ENCODE measurements around the gene TOMT.
"Not testable (repeated sequence)": the region's sequence is repeated elsewhere in the genome, so short reads cannot be mapped to it uniquely, and the experiment has no call there.

The TOMT gene

GRCh38 chr11:72127923-72128322, 22.2 kb downstream of the TOMT start:
- no peak for DNase-seq

GRCh38 chr11:72129381-72129780, 23.7 kb downstream of the TOMT start:
- DNase-seq, result no peak

GRCh38 chr11:72132646-72133045, 26.9 kb downstream of the TOMT start:
- peak in 3 of 4 experiments; percentile 20 to 81 (median 70) for DNase-seq

GRCh38 chr11:72135473-72135872, 29.7 kb downstream of the TOMT start, which contains the start of gene FOLR3:
TSS of gene FOLR3 (plus strand) at chr11:72135725. CDS start at chr11:72135953, 228 bp downstream.
- peak; percentile 47 to 69 (median 66) for DNase-seq

DNA sequence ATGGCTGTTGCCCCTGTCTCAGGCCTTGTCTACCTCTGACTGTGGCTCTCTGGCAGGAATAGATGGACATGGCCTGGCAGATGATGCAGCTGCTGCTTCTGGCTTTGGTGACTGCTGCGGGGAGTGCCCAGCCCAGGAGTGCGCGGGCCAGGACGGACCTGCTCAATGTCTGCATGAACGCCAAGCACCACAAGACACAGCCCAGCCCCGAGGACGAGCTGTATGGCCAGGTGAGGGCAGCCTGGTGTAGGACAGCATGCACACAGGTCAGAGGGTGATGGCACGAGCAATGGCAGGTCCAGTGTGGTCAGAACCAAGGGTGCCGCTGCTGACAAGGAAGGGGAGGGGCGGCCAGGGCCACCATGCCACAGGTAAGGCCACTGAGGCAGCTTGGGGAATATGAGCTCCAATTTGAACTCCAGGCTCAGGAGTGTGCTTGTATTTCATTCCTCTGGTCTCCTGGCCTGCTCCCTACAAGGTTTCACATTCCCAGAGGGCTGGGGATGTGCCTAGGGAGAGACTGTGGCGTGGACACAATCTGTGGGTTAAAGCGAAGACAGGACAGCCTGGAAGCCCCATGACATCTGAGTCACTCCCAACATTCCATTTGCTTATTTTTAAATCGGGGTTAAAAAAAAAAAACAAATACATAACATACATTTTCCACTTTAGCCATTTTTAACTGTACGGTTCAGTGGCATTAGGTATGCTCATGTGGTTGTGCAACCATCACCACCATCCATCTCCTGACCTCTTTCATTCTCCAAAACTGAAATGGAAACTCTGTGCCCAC, 30.4 kb downstream of the TOMT start:
- no peak for DNase-seq

- DNase-seq, result peak in 1 of 4 experiments; percentile 14
Measured at GRCh38 chr11:72136684-72137262, 31.0 kb downstream of the TOMT start.

- DNase-seq, result no peak
Measured at GRCh38 chr11:72138821-72139390, 33.2 kb downstream of the TOMT start.

DNA sequence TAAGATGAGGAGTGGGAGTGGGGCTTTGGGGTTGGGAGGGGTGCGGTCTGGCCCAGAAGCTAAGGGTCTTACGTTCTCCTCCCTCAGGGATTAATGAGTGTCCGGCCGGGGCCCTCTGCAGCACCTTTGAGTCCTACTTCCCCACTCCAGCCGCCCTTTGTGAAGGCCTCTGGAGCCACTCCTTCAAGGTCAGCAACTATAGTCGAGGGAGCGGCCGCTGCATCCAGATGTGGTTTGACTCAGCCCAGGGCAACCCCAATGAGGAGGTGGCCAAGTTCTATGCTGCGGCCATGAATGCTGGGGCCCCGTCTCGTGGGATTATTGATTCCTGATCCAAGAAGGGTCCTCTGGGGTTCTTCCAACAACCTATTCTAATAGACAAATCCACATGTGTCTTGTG, 33.8 kb downstream of the TOMT start:
- no peak for DNase-seq

DNA sequence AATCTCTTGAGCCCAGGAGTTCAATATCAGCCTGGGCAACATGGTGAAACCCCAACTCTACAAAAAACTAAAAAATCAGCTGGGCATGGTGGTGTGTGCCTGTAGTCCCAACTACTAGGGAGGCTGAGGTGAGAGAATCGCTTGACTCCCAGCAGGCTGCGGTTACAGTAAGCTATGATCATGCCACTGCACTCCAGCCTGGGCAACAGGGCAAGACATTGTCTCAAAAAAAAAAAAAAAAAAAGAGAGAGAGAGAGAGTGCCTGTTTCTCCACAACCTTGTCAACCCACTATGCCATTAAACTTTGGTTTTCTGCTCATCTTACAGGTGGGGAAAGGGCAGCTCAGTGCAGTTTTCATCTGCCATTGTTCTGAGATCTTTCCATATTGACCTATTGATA, 34.9 kb downstream of the TOMT start:
- DNase-seq, result no peak

DNA sequence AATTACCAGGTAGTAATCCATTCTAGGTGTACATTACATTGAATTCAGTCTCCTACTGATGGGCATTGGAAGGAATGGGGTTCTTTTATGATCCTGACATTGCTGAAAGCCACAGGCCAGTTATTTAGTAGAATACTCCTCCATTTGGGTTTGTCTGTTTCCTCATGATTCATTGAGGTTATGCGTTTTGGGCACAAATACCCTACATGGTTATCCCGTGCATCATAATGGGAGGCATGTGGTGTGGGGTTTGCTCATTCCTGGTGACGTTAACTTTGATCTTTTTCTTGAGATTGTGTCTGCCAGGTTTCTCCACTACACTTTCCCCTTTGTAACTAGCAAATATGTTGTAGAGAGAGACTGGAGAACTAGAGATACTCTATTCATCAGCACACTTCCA, 35.3 kb downstream of the TOMT start:
- no peak for DNase-seq

GRCh38 chr11:72142086-72142485, 36.4 kb downstream of the TOMT start:
- DNase-seq, result not testable (repeated sequence)

DNA sequence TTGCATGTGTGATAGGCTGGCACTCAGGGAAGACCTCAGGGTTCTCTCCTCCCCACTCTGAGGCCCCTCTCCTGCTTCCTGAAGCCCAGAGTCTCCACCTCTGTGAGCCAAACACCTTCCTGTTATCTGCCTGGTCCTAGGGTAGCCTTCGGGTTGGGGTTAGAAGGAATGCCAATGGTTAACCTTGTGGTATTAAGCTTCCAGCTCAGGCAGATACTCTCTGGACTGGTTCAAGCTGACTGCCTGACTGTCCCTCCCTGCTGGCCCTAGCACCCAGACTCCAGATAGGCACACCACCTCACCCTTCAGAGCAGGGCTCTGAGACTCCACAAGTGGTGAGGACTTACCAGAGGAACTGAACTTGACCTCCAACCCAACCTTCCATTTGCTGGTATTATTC, 36.8 kb downstream of the TOMT start:
- not testable (repeated sequence) for DNase-seq

DNA sequence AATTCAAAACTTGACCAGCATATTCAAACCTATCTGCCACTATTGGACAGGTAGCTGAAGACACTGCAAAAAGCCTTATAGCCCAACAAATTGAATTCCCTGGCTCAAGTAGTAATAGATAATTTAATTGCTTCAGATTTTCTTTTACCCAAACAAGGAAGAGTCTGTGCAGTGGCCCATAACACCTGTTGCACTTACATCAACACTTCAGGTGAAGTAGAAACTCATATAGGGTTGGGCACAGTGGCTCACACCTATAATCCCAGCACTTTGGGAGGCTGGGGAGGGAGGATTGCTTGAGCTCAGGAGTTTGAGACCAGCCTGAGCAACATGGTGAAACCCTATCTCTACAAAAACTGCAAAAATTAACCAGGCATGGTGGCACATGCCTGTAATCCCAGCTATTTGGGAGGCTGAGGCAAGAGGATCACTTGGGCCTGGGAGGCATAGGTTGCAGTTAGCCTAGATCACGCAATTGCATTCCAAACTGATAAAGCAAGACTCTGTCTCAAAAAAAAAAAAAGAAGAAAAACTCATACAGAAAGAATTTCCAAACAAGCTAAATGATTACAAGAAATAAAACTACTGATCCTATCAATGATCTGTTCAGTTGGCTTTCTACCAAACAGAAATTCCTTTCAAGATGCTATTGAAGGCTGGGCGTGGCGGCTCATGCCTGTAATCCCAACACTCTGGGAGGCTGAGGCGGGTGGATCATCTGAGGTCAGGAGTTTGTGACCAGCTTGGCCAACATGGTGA, 39.3 kb downstream of the TOMT start:
- no peak for DNase-seq

DNA sequence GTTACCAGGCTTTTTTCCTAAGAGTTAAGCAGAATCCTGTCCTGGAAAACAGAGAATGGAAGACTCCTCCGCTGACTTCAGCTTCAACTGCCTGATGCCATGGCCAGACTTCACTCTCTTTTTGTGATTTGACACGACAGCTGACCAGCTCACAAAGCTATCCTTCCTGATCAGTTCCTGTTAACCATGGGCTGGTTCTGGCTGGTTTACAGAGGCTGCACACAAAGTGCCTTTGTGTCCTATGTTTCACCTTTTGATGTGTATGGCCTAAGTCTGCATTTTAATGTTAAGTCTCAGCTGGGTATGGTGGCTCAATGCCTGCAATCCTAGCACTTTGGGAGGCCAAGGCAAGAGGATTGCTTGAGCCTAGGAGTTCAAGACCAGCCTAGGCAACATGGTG, 40.9 kb downstream of the TOMT start:
- DNase-seq, result no peak

DNA sequence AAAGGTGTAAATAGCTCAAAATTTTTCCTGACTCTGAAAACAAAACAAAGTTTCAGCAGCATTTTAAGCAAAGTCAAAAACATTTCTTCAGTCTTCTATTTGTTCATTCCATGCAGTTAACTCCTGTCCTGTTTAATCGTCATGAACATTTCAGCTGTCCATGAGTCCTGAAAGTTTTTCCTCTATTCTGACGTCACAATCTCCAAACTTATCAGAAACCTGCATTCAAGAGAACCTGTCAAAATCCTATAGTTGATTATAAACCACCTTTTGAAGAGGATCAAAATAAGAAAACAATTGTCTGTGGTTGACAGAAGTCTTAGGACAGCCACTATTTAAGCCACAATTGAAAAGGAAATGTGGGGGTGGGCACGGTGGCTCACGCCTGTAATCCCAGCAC, 45.2 kb downstream of the TOMT start:
- no peak for DNase-seq

GRCh38 chr11:72153874-72154273, 48.1 kb downstream of the TOMT start:
- not testable (repeated sequence) for DNase-seq

- DNase-seq, result no peak
Measured at GRCh38 chr11:72154816-72155215, 49.1 kb downstream of the TOMT start.

GRCh38 chr11:72155751-72156150, 50.0 kb downstream of the TOMT start:
- no peak for DNase-seq

DNA sequence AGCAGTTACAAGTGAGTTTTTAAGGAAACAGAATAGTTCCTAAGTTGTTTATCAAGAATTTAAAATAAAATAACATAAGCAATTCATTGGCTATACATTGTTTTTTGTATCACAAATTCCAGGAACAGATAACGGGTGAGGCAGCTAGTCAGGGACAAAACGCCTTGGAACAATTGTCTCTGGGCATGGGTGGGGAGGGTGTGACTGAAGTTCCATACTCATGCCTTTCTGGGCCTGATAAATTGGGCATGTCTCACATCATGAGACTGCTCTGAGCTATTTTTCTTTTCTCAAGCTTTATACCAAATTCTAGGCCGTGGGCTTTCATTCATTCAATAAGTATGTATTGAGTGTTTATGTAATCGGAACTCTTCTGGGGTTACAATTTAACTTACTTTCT, 51.4 kb downstream of the TOMT start:
- no peak for DNase-seq
